ENCODE data around the gene C11orf68.
A peak's percentile ranks its signal among the peaks of the same experiment; 100 is the strongest.
"Not testable (repeated sequence)": the region's sequence is repeated elsewhere in the genome, so short reads cannot be mapped to it uniquely, and the experiment has no call there.

The C11orf68 gene

GRCh38 chr11:65898656-65899355 is 20.1 kb downstream of the C11orf68 start:
- Histone ChIP-seq H3K4me3 (ENCODE audit: low read depth, low read length) (peak overlapping the region; percentile 85), H3K27ac (ENCODE audit: low read depth, low read length) (peak overlapping the region; percentile 91), H3K79me2 (ENCODE audit: control insufficient read depth, insufficient read depth, low read length, unreplicated experiment) (peaks cover 69% of the 10 kb centered on the region), H3K36me3 (ENCODE audit: insufficient read depth, low read length) (peaks cover 36% of the 10 kb centered on the region), H3K27me3 (ENCODE audit: insufficient read depth, low read length) (no peaks in the 10 kb centered on the region), H2AFZ (ENCODE audit: low read length, unreplicated experiment) (no peak overlapping the region), H3K4me1 (ENCODE audit: control insufficient read depth, insufficient read depth, low read length, unreplicated experiment) (peaks cover 63% of the 10 kb centered on the region)

GRCh38 chr11:65897020-65897471 is 21.8 kb downstream of the C11orf68 start:
- H3K4me1 ChIP-seq (ENCODE audit: control insufficient read depth, insufficient read depth, low read length, unreplicated experiment): peaks cover 62% of the 10 kb centered on the region
- peak overlapping the region; percentile 91 for H3K27ac ChIP-seq (ENCODE audit: low read depth, low read length)
- no peak overlapping the region for H2AFZ ChIP-seq (ENCODE audit: low read length, unreplicated experiment)
- peak overlapping the region; percentile 85 for H3K4me3 ChIP-seq (ENCODE audit: low read depth, low read length)
- peaks cover 40% of the 10 kb centered on the region for H3K36me3 ChIP-seq (ENCODE audit: insufficient read depth, low read length)
- no peaks in the 10 kb centered on the region for H3K27me3 ChIP-seq (ENCODE audit: insufficient read depth, low read length)
- peaks cover 75% of the 10 kb centered on the region for H3K79me2 ChIP-seq (ENCODE audit: control insufficient read depth, insufficient read depth, low read length, unreplicated experiment)

GRCh38 chr11:65896034-65896999 is 22.5 kb downstream of the C11orf68 start:
- no peak overlapping the region for H2AFZ ChIP-seq (ENCODE audit: low read length, unreplicated experiment)
- H3K27me3 ChIP-seq (ENCODE audit: insufficient read depth, low read length): no peaks in the 10 kb centered on the region
- peaks cover 69% of the 10 kb centered on the region for H3K79me2 ChIP-seq (ENCODE audit: control insufficient read depth, insufficient read depth, low read length, unreplicated experiment)
- peak overlapping the region; percentile 85 for H3K4me3 ChIP-seq (ENCODE audit: low read depth, low read length)
- H3K27ac ChIP-seq (ENCODE audit: low read depth, low read length): peak overlapping the region; percentile 91
- peaks cover 56% of the 10 kb centered on the region for H3K4me1 ChIP-seq (ENCODE audit: control insufficient read depth, insufficient read depth, low read length, unreplicated experiment)
- peaks cover 40% of the 10 kb centered on the region for H3K36me3 ChIP-seq (ENCODE audit: insufficient read depth, low read length)

- peaks cover 49% of the 10 kb centered on the region for H3K4me1 ChIP-seq (ENCODE audit: control insufficient read depth, insufficient read depth, low read length, unreplicated experiment)
- H2AFZ ChIP-seq (ENCODE audit: low read length, unreplicated experiment): no peak overlapping the region
- peak overlapping the region; percentile 91 for H3K27ac ChIP-seq (ENCODE audit: low read depth, low read length)
- H3K79me2 ChIP-seq (ENCODE audit: control insufficient read depth, insufficient read depth, low read length, unreplicated experiment): peaks cover 64% of the 10 kb centered on the region
- H3K36me3 ChIP-seq (ENCODE audit: insufficient read depth, low read length): peaks cover 40% of the 10 kb centered on the region
- H3K27me3 ChIP-seq (ENCODE audit: insufficient read depth, low read length): no peaks in the 10 kb centered on the region
- H3K4me3 ChIP-seq (ENCODE audit: low read depth, low read length): peak overlapping the region; percentile 85
Observed at GRCh38 chr11:65895482-65895981, 23.3 kb downstream of the C11orf68 start.

GRCh38 chr11:65894034-65894591 is 24.7 kb downstream of the C11orf68 start:
- H2AFZ ChIP-seq (ENCODE audit: low read length, unreplicated experiment): no peak overlapping the region
- no peaks in the 10 kb centered on the region for H3K27me3 ChIP-seq (ENCODE audit: insufficient read depth, low read length)
- peak overlapping the region; percentile 30; the same call in 1 of the 2 replicates for H3K4me3 ChIP-seq (ENCODE audit: low read depth, low read length)
- peaks cover 40% of the 10 kb centered on the region for H3K36me3 ChIP-seq (ENCODE audit: insufficient read depth, low read length)
- H3K27ac ChIP-seq (ENCODE audit: low read depth, low read length): peak overlapping the region; percentile 95
- H3K4me1 ChIP-seq (ENCODE audit: control insufficient read depth, insufficient read depth, low read length, unreplicated experiment): peaks cover 56% of the 10 kb centered on the region
- H3K79me2 ChIP-seq (ENCODE audit: control insufficient read depth, insufficient read depth, low read length, unreplicated experiment): peaks cover 54% of the 10 kb centered on the region

GRCh38 chr11:65892661-65893317 is 26.1 kb downstream of the C11orf68 start:
- peak overlapping the region; percentile 95 for H3K27ac ChIP-seq (ENCODE audit: low read depth, low read length)
- no peak overlapping the region for H2AFZ ChIP-seq (ENCODE audit: low read length, unreplicated experiment)

GRCh38 chr11:65892137-65892540 is 26.7 kb downstream of the C11orf68 start:
- H3K79me2 ChIP-seq (ENCODE audit: control insufficient read depth, insufficient read depth, low read length, unreplicated experiment): peaks cover 39% of the 10 kb centered on the region

More at GRCh38 chr11:65892661-65893317, 26.1 kb downstream of the C11orf68 start:
- Histone ChIP-seq H3K27me3 (ENCODE audit: insufficient read depth, low read length) (no peaks in the 10 kb centered on the region), H3K4me3 (ENCODE audit: low read depth, low read length) (peak overlapping the region; percentile 86), H3K4me1 (ENCODE audit: control insufficient read depth, insufficient read depth, low read length, unreplicated experiment) (peaks cover 56% of the 10 kb centered on the region), H3K79me2 (ENCODE audit: control insufficient read depth, insufficient read depth, low read length, unreplicated experiment) (peaks cover 40% of the 10 kb centered on the region), H3K36me3 (ENCODE audit: insufficient read depth, low read length) (peaks cover 31% of the 10 kb centered on the region; the same call in 1 of the 2 replicates)

GRCh38 chr11:65891219-65892136 is 27.4 kb downstream of the C11orf68 start:
- Histone ChIP-seq H2AFZ (ENCODE audit: low read length, unreplicated experiment) (no peak overlapping the region), H3K79me2 (ENCODE audit: control insufficient read depth, insufficient read depth, low read length, unreplicated experiment) (peaks cover 38% of the 10 kb centered on the region), H3K36me3 (ENCODE audit: insufficient read depth, low read length) (peaks cover 19% of the 10 kb centered on the region; the same call in 1 of the 2 replicates), H3K27ac (ENCODE audit: low read depth, low read length) (peak overlapping the region; percentile 95), H3K4me3 (ENCODE audit: low read depth, low read length) (peak overlapping the region; percentile 86), H3K4me1 (ENCODE audit: control insufficient read depth, insufficient read depth, low read length, unreplicated experiment) (peaks cover 52% of the 10 kb centered on the region), H3K27me3 (ENCODE audit: insufficient read depth, low read length) (no peaks in the 10 kb centered on the region)

More at GRCh38 chr11:65892137-65892540, 26.7 kb downstream of the C11orf68 start:
- Histone ChIP-seq H3K27ac (ENCODE audit: low read depth, low read length) (peak overlapping the region; percentile 95), H3K4me3 (ENCODE audit: low read depth, low read length) (peak overlapping the region; percentile 86), H3K4me1 (ENCODE audit: control insufficient read depth, insufficient read depth, low read length, unreplicated experiment) (peaks cover 52% of the 10 kb centered on the region), H3K36me3 (ENCODE audit: insufficient read depth, low read length) (peaks cover 26% of the 10 kb centered on the region; the same call in 1 of the 2 replicates)
- not testable (repeated sequence) for H3K27me3 ChIP-seq (ENCODE audit: insufficient read depth, low read length); H2AFZ ChIP-seq (ENCODE audit: low read length, unreplicated experiment)

All from ACC112 (cell line).